ENCODE results near the gene UFD1. TPM values are rescaled to one million over a fixed set of nuclear protein-coding genes. Genes with fewer than 3 reads are reported as not detected.

Gene UFD1
- total and polyA plus RNA-seq, 2 donors from 2014 or later: 56.2 to 67.8 TPM

- FAIRE-seq (no peak), DNase-seq (no peak)
- peaks cover 0 to 4% (median 2%) of the 10 kb centered on the region in 3 donors for H3K9me3 ChIP-seq (ENCODE audit: control insufficient read depth in 2 of 3, insufficient read depth in 1 of 3, low read length in 3 of 3)
- H3K27ac ChIP-seq (ENCODE audit: low read depth in 2 of 2, low read length in 2 of 2): no peak overlapping the region
- no peaks in the 10 kb centered on the region for H3K27me3 ChIP-seq (ENCODE audit: control insufficient read depth, insufficient read depth, low read length)
- H3K36me3 ChIP-seq (ENCODE audit: control insufficient read depth in 2 of 3, insufficient read depth in 3 of 3, low read length in 3 of 3): no peaks in the 10 kb centered on the region
- TF ChIP-seq CTCF (IDR thresholded peaks at IDR 0.05; ENCODE audit: borderline replicate concordance, extremely low read depth, insufficient read depth): no peak
- H3K9ac ChIP-seq (ENCODE audit: low read length in 3 of 3): no peak overlapping the region
- intact Hi-C loops (cut with DNase I): no loop called here
- no peaks in the 10 kb centered on the region for H3K4me1 ChIP-seq (ENCODE audit: control insufficient read depth in 2 of 3, insufficient read depth in 2 of 3, low read depth in 1 of 3, low read length in 3 of 3)
- H3K4me3 ChIP-seq (ENCODE audit: low read length in 3 of 3): no peak overlapping the region
These were observed 31.9 kb upstream of the UFD1 start for GRCh38 chr22:19510919-19511341.

DNA sequence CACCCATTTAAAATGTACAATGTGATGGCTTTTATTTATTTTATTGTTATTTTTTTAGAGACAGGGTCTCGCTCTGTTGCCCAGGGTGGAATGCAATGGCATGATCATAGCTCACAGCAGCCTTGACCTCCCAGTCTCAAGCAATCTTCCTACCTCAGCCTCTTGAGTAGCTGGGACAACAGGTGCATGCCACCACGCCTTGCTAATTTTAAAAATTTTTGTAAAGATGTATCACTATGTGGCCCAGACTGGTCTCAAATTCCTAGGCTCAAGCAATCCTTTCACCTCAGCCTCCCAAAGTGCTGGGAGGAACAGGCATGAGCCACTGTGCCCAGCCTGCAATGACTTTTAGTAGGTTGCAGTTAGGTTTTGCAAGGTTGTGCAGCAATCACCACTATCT, 30.9 kb upstream of the UFD1 start:
- Histone ChIP-seq H3K9me3 (ENCODE audit: control insufficient read depth in 2 of 3, insufficient read depth in 1 of 3, low read length in 3 of 3) (peaks cover 0 to 4% (median 2%) of the 10 kb centered on the region in 3 donors), H3K9ac (ENCODE audit: low read length in 3 of 3) (no peak overlapping the region), H3K27ac (ENCODE audit: low read depth in 2 of 2, low read length in 2 of 2) (no peak overlapping the region), H3K4me3 (ENCODE audit: low read length in 3 of 3) (no peak overlapping the region), H3K36me3 (ENCODE audit: control insufficient read depth in 2 of 3, insufficient read depth in 3 of 3, low read length in 3 of 3) (no peaks in the 10 kb centered on the region), H3K27me3 (ENCODE audit: control insufficient read depth, insufficient read depth, low read length) (no peaks in the 10 kb centered on the region), H3K4me1 (ENCODE audit: control insufficient read depth in 2 of 3, insufficient read depth in 2 of 3, low read depth in 1 of 3, low read length in 3 of 3) (no peaks in the 10 kb centered on the region)
- intact Hi-C loops (cut with DNase I): no loop called here
- TF ChIP-seq CTCF (IDR thresholded peaks at IDR 0.05; ENCODE audit: borderline replicate concordance, extremely low read depth, insufficient read depth): no peak
- DNase-seq (no peak), FAIRE-seq (no peak)

GRCh38 chr22:19509191-19509590, 30.2 kb upstream of the UFD1 start:
- Histone ChIP-seq H3K9ac (ENCODE audit: low read length in 3 of 3) (no peak overlapping the region), H3K4me3 (ENCODE audit: low read length in 3 of 3) (no peak overlapping the region), H3K36me3 (ENCODE audit: control insufficient read depth in 2 of 3, insufficient read depth in 3 of 3, low read length in 3 of 3) (no peaks in the 10 kb centered on the region), H3K27me3 (ENCODE audit: control insufficient read depth, insufficient read depth, low read length) (no peaks in the 10 kb centered on the region), H3K4me1 (ENCODE audit: control insufficient read depth in 2 of 3, insufficient read depth in 2 of 3, low read depth in 1 of 3, low read length in 3 of 3) (no peaks in the 10 kb centered on the region), H3K27ac (ENCODE audit: low read depth in 2 of 2, low read length in 2 of 2) (no peak overlapping the region), H3K9me3 (ENCODE audit: control insufficient read depth in 2 of 3, insufficient read depth in 1 of 3, low read length in 3 of 3) (peaks cover 0 to 4% (median 2%) of the 10 kb centered on the region in 3 donors)
- no peak for FAIRE-seq
- no peak for DNase-seq
- no peak for TF ChIP-seq CTCF (IDR thresholded peaks at IDR 0.05; ENCODE audit: borderline replicate concordance, extremely low read depth, insufficient read depth)
- intact Hi-C loops (cut with DNase I): no loop called here

Data from kidney (tissue), 14 donors.